Smooth muscle cell (in vitro differentiated cells): ENCODE results near the gene LDLRAD4. TPM values are rescaled to one million over a fixed set of nuclear protein-coding genes. Genes with fewer than 3 reads are reported as not detected.
A peak's percentile ranks its signal among the peaks of the same experiment; 100 is the strongest.

Experiments used
- DNase-seq: peaks from one replicate; lab custom pipeline; 2025; ENCODE audit not compliant: unreplicated experiment; lab: John Stamatoyannopoulos, UW
- H2AFZ ChIP-seq: fragments of 200-600 bp; sonication (generic); 2 replicates; pipeline ENCODE4 v1.6.0; 2016; ENCODE audit warnings: antibody characterized with exemption, low read depth, mild to moderate bottlenecking
- H3F3A ChIP-seq: fragments of 200-600 bp; sonication (generic); 2 replicates; pipeline ENCODE4 v1.6.0; 2017; ENCODE audit warnings: antibody characterized with exemption, low read depth
- H3K27ac ChIP-seq: fragments of 200-600 bp; sonication (generic); 2 replicates; pipeline ENCODE4 v1.5.1; 2016; ENCODE audit warnings: low read depth, mild to moderate bottlenecking
- H3K27me3 ChIP-seq: fragments of 200-600 bp; sonication (generic); 2 replicates; pipeline ENCODE4 v1.6.1; 2016; ENCODE audit warnings: low read depth, mild to moderate bottlenecking
- H3K36me3 ChIP-seq: fragments of 200-600 bp; sonication (generic); 2 replicates; pipeline ENCODE4 v1.5.1; 2016; ENCODE audit warnings: low read depth
- H3K4me1 ChIP-seq: fragments of 200-600 bp; sonication (generic); 2 replicates; pipeline ENCODE4 v1.5.1; 2016; ENCODE audit warnings: low read depth
- H3K4me2 ChIP-seq: fragments of 200-600 bp; sonication (generic); 2 replicates; pipeline ENCODE4 v1.6.0; 2016; ENCODE audit warnings: mild to moderate bottlenecking
- H3K4me3 ChIP-seq: fragments of 200-600 bp; sonication (generic); 2 replicates; pipeline ENCODE4 v1.5.1; 2016; ENCODE audit warnings: mild to moderate bottlenecking
- H3K79me2 ChIP-seq: fragments of 200-600 bp; sonication (generic); 2 replicates; pipeline ENCODE4 v1.6.0; 2016; ENCODE audit warnings: low read depth, mild to moderate bottlenecking
- H3K9ac ChIP-seq: fragments of 200-600 bp; sonication (generic); 2 replicates; pipeline ENCODE4 v1.6.0; 2016; ENCODE audit warnings: low read depth
- H3K9me3 ChIP-seq: fragments of 200-600 bp; sonication (generic); replicated peaks from 2 replicates; pipeline ENCODE4 v1.5.1; 2016; ENCODE audit warnings: low read depth
- H4K20me1 ChIP-seq: fragments of 200-600 bp; sonication (generic); 2 replicates; pipeline ENCODE4 v1.6.0; 2016; ENCODE audit warnings: low read depth
- WGBS: methylation state at CpG from one replicate; pipeline ENCODE4 v1.1.7; 2016; ENCODE audit warnings: low lambda C conversion rate; 5-methylcytosine and 5-hydroxymethylcytosine counted together
- polyA plus RNA-seq: library from polyadenylated mRNA; unstranded; fragments of >200 nt; fragmentation: Nextera tagmentation; extraction: Ambion mirVana; gene quantifications from 2 replicates; pipeline ENCODE4 v1.2.1, GENCODE V29; 2016
- total RNA-seq: library from RNA; depleted of rRNA; stranded (reverse); fragments of >200 nt; gene quantifications from 2 replicates; pipeline ENCODE4 v1.2.3, GENCODE V29; 2014
- TF ChIP-seq, protein P1 (sequence below): fragments of 200-600 bp; sonication (generic); IDR thresholded peaks from 2 replicates; pipeline ENCODE4 v1.5.1; 2017; ENCODE audit warnings: borderline replicate concordance, mild to moderate bottlenecking, antibody characterized with exemption; ENCODE audit not compliant: insufficient read depth, poor library complexity, severe bottlenecking

LDLRAD4 gene
- total and polyA plus RNA-seq, 2 experiments from 2014 or later = 36.2 to 48.3 TPM

DNA sequence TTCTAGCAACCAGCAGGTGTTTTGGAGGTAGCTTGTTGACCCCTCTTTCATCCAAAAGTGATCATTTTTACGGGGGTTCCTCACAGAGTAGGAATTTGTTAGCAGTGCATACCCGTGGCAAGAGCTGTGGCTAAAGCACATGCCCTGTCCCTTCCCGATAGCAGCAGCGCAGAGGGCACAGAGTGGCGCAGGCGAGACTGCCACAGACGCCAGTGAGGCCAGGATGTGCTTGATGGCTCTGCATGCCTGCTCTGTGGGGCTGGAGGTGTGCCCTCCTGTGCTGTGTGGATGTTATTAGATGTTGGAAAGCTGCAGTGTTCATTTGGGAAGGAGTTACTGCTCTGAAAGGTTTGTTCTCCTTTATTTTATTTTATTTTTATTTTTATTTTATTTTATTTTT is 354.2 kb downstream of the LDLRAD4 start:
- WGBS = 91% methylated on average over 7 of the region's 7 CpGs
- Histone ChIP-seq H3F3A (peaks cover 22% of the 10 kb centered on the region), H3K36me3 (no peaks in the 10 kb centered on the region), H4K20me1 (peaks cover 43% of the 10 kb centered on the region), H3K4me1 (peaks cover under 1% of the 10 kb centered on the region), H3K9ac (no peak overlapping the region), H3K27me3 (no peaks in the 10 kb centered on the region), H3K4me3 (no peak overlapping the region), H3K9me3 (no peaks in the 10 kb centered on the region), H2AFZ (no peak overlapping the region), H3K79me2 (peaks cover 6% of the 10 kb centered on the region), H3K27ac (peak overlapping the region; percentile 74), H3K4me2 (no peak overlapping the region)
- no peak for DNase-seq
- TF ChIP-seq, protein P1, sequence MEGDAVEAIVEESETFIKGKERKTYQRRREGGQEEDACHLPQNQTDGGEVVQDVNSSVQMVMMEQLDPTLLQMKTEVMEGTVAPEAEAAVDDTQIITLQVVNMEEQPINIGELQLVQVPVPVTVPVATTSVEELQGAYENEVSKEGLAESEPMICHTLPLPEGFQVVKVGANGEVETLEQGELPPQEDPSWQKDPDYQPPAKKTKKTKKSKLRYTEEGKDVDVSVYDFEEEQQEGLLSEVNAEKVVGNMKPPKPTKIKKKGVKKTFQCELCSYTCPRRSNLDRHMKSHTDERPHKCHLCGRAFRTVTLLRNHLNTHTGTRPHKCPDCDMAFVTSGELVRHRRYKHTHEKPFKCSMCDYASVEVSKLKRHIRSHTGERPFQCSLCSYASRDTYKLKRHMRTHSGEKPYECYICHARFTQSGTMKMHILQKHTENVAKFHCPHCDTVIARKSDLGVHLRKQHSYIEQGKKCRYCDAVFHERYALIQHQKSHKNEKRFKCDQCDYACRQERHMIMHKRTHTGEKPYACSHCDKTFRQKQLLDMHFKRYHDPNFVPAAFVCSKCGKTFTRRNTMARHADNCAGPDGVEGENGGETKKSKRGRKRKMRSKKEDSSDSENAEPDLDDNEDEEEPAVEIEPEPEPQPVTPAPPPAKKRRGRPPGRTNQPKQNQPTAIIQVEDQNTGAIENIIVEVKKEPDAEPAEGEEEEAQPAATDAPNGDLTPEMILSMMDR = no peak

DNA sequence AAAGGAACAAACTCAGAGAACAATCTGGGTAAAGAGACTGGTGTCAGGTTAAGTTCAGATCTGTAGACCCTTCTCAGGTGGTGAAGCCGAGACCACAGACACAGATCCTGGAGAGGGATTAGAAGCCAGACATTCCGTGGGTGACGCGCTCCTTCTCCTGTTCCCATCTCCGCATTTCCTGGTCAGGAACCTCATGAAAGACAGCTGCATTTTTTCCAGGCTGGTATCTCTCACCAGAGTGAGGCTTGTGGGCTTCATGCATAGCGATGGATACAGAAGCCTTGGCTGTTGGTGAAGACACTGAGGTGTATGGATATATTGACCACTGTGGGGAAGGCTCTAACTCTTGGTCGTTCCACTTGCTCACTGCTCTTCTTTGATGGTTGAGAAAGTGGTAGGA is 355.2 kb downstream of the LDLRAD4 start:
- peaks cover 6% of the 10 kb centered on the region for H3K79me2 ChIP-seq
- 57% methylated on average over 7 of the region's 7 CpGs for WGBS
- H3K36me3 ChIP-seq = no peaks in the 10 kb centered on the region
- H3K9ac ChIP-seq = no peak overlapping the region
- H3K9me3 ChIP-seq = no peaks in the 10 kb centered on the region
- TF ChIP-seq, protein P1 = no peak
- peaks cover 47% of the 10 kb centered on the region for H4K20me1 ChIP-seq
- H3K4me3 ChIP-seq = no peak overlapping the region
- H3K4me2 ChIP-seq = no peak overlapping the region
- no peaks in the 10 kb centered on the region for H3K4me1 ChIP-seq
- peak overlapping the region; percentile 55 for H3K27ac ChIP-seq
- H3K27me3 ChIP-seq = no peaks in the 10 kb centered on the region
- DNase-seq = no peak
- H3F3A ChIP-seq = peaks cover 17% of the 10 kb centered on the region
- no peak overlapping the region for H2AFZ ChIP-seq

DNA sequence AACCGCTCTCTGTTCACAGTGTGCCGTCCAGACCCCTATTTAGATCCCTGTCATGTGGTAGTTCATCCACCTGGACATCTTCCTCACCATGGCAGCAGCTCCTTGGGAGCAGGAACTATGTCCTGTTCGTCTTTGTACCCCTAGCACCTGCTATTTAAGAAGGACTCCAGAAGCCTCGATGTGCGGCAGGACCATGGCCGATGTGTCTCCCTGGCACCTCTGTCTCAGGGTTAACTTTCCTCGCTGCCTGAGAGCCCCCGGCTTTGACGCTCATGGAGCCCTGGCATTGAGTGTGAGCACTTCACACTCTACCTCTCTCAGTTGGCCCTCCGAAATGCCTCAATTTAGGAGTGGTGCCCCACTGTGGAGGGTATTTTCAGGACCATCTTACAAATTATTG is 355.8 kb downstream of the LDLRAD4 start:
- peak overlapping the region; percentile 55 for H3K27ac ChIP-seq
- no peaks in the 10 kb centered on the region for H3K27me3 ChIP-seq
- no peak overlapping the region for H3K4me3 ChIP-seq
- TF ChIP-seq, protein P1 = no peak
- H3F3A ChIP-seq = peaks cover 17% of the 10 kb centered on the region
- peaks cover 49% of the 10 kb centered on the region for H4K20me1 ChIP-seq
- no peaks in the 10 kb centered on the region for H3K4me1 ChIP-seq
- no peak overlapping the region for H3K9ac ChIP-seq
- no peaks in the 10 kb centered on the region for H3K36me3 ChIP-seq
- peaks cover 10% of the 10 kb centered on the region for H3K79me2 ChIP-seq
- H3K9me3 ChIP-seq = no peaks in the 10 kb centered on the region
- no peak for DNase-seq
- H2AFZ ChIP-seq = no peak overlapping the region
- no peak overlapping the region for H3K4me2 ChIP-seq
- WGBS = 98% methylated on average over 10 of the region's 10 CpGs

DNA sequence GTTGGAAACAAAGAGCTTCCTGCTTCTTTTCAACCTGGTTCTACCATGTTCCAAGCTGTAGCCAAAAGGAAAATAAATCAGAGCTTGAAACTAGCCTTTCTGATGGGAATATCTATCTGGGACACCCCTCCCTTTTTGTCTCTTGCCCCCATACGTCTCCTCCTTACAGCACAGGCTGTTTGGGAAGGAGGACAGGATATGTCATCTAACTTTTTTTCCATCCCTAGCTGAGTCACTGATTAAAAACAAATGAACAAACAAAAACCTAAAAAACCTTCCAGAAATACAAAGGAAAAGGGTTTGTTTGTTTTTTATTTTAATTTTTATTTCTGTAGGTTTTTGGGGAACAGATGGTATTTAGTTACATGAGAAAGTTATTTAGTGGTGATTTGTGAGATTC is 356.2 kb downstream of the LDLRAD4 start:
- no peak overlapping the region for H2AFZ ChIP-seq
- H3K9me3 ChIP-seq = no peaks in the 10 kb centered on the region
- 38% methylated on average over 1 of the region's 1 CpG for whole genome bisulfite sequencing
- DNase-seq = no peak
- H3K9ac ChIP-seq = no peak overlapping the region
- peaks cover 53% of the 10 kb centered on the region for H4K20me1 ChIP-seq
- H3K4me1 ChIP-seq = no peaks in the 10 kb centered on the region
- H3F3A ChIP-seq = peaks cover 17% of the 10 kb centered on the region
- H3K4me3 ChIP-seq = no peak overlapping the region
- H3K27ac ChIP-seq = peak overlapping the region; percentile 55
- no peaks in the 10 kb centered on the region for H3K36me3 ChIP-seq
- TF ChIP-seq, protein P1 = no peak
- H3K27me3 ChIP-seq = no peaks in the 10 kb centered on the region
- H3K79me2 ChIP-seq = peaks cover 10% of the 10 kb centered on the region
- no peak overlapping the region for H3K4me2 ChIP-seq
